C4-2B (cell line): ENCODE measurements around the gene WNT10A.

ENCODE experiments used
- CTCF ChIP-seq: fragments of 450-650 bp; conservative IDR thresholded peaks from 2 replicates; pipeline ENCODE4 v1.5.1; 2017; ENCODE audit warnings: mild to moderate bottlenecking
- ZFX ChIP-seq: fragments of 450-650 bp; IDR thresholded peaks from 2 replicates; pipeline ENCODE4 v1.6.1; 2017

DNA sequence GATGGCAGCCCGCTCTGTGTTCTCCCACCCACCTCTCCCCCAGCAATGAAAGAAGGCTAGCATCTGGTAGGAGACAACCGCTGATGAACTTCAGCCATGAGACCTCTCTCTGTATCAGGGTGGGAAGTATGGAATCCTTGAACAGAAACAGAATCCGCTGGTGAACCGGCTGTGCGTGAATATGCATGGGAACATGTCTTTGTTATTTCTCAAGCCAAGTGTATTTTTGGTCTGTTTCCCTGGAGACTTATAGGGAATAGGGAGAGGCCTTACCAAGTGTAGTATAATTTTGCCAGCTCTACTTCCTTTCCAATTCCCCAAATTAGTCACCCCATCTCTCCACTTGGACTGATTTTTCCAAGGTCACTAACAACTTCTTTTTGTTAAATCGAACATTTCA is 30.1 kb downstream of the WNT10A start:
- TF ChIP-seq CTCF = no peak
- no peak for TF ChIP-seq ZFX
